Measurements from ENCODE around the gene LILRB5. TPM values are rescaled to one million over a fixed set of nuclear protein-coding genes. Genes with fewer than 3 reads are reported as not detected.
A peak's percentile ranks its signal among the peaks of the same experiment; 100 is the strongest.
"Not testable (repeated sequence)": the region's sequence is repeated elsewhere in the genome, so short reads cannot be mapped to it uniquely, and the experiment has no call there.

LILRB5 gene
- total RNA-seq, 1 experiment from 2014 or later = not detected

DNA sequence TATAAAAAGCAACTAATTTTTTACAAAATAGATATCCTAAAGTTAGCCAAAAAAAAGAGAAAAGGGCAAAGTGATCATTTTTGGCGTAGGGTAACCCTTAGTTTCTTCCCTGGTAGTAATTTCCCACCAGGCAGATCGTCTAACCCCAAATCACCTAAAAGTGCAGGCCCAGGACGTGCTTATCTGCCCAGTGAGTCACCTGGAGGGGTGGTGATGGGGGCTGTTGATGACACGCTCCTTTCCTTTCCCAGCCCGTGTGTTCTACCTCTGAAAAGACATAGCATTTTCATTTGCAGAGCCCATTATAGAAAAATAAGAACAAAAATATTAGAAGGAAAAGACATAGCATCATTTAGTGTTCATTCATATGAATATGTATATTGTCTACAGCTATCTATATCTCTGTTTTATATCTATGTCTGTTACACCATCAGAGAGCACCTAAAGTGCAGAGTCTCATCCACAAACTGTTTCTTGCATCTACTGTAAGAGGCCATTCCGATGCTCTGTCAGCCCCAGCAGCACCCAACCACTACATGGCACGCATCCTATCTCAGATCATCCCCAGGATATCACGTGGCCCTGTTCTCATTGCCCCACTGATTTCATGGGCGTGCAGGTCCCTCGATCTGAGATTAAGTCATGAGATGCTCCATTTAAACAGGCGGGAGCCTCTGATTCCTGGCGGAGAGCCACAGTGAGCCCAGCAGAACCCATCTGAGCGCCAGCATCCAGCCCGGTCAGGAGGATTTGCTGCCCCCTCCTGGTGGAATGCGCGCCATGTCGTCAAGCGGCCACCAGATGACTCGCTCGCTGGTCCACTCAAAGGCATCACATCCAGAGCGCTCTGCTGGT lies 25.8 kb downstream of the LILRB5 start:
- intact Hi-C loops (cut with micrococcal nuclease) = loop anchor here (1.0 to 10.0 kb wide), 3 partner anchors 41 to 427 kb away; no protein-coding TSS in a partner anchor
- TF ChIP-seq, protein P1, sequence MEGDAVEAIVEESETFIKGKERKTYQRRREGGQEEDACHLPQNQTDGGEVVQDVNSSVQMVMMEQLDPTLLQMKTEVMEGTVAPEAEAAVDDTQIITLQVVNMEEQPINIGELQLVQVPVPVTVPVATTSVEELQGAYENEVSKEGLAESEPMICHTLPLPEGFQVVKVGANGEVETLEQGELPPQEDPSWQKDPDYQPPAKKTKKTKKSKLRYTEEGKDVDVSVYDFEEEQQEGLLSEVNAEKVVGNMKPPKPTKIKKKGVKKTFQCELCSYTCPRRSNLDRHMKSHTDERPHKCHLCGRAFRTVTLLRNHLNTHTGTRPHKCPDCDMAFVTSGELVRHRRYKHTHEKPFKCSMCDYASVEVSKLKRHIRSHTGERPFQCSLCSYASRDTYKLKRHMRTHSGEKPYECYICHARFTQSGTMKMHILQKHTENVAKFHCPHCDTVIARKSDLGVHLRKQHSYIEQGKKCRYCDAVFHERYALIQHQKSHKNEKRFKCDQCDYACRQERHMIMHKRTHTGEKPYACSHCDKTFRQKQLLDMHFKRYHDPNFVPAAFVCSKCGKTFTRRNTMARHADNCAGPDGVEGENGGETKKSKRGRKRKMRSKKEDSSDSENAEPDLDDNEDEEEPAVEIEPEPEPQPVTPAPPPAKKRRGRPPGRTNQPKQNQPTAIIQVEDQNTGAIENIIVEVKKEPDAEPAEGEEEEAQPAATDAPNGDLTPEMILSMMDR (conservative IDR thresholded peaks at IDR 0.05; ENCODE audit: low read depth, low read length) = peak; percentile 99
- TF ChIP-seq EZH2 (IDR thresholded peaks at IDR 0.05; ENCODE audit: low read length, unreplicated experiment) (no peak), EZH2phosphoT487 (IDR thresholded peaks at IDR 0.05; ENCODE audit: borderline replicate concordance, low read length) (no peak)
- Histone ChIP-seq H2AFZ (ENCODE audit: low read length) (no peak overlapping the region), H3K4me3 (ENCODE audit: low read length) (no peak overlapping the region), H3K9me2 (replicated peaks; ENCODE audit: low read length) (no peaks in the 10 kb centered on the region), H3K79me2 (ENCODE audit: low read length) (no peaks in the 10 kb centered on the region), H3K4me1 (ENCODE audit: insufficient read depth, low read length) (peaks cover 8% of the 10 kb centered on the region), H3K9me3 (ENCODE audit: low read length) (no peaks in the 10 kb centered on the region), H3K36me3 (ENCODE audit: low read depth, low read length) (no peaks in the 10 kb centered on the region), H3F3A (ENCODE audit: low read length, unreplicated experiment) (no peaks in the 10 kb centered on the region), H3K27me3 (ENCODE audit: low read length) (peaks cover 10% of the 10 kb centered on the region; the same call in 1 of the 2 replicates), H4K20me1 (ENCODE audit: low read length) (no peaks in the 10 kb centered on the region), H3K27ac (ENCODE audit: low read length) (no peak overlapping the region), H3K9ac (ENCODE audit: low read length) (no peak overlapping the region), H3K4me2 (ENCODE audit: low read length) (no peak overlapping the region)
- ATAC-seq (peak; percentile 98), DNase-seq (peak; percentile 93)
- CTCF ChIA-PET = interaction anchor here (0.6 kb wide), 1 partner anchor 223 kb away, joined by 3 read pairs; no protein-coding TSS in a partner anchor
- no TSS peak for BruUV-seq (replicated peaks)
- POLR2A ChIA-PET (ENCODE audit: unreplicated experiment) = interaction anchor here (0.7 kb wide), 1 partner anchor 40 kb away, joined by 4 read pairs; the partner anchor contains the start of gene TSEN34

DNA sequence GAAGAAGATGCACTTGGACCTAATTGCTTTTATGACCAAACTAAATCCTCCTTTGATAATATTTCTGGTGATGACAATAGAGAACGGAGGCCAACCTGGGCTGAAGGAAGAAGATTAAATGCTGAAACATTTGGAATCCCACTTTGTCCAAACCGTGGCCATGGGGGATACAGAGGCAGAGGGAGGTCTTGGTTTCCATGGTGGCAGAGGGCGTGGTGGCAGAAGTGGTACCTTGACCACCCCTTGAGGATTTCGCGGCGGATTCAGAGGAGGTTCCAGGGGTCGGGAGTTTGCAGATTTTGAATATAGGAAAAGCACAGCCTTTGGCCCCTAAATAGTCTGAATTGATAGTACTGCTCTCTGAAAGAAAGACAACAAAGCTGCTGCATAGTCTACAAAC lies 27.0 kb downstream of the LILRB5 start:
- Histone ChIP-seq H3K9ac (ENCODE audit: low read length) (no peak overlapping the region), H4K20me1 (ENCODE audit: low read length) (no peaks in the 10 kb centered on the region), H3K36me3 (ENCODE audit: low read depth, low read length) (no peaks in the 10 kb centered on the region), H3K27me3 (ENCODE audit: low read length) (peaks cover 6% of the 10 kb centered on the region; the same call in 1 of the 2 replicates), H3K4me2 (ENCODE audit: low read length) (no peak overlapping the region), H2AFZ (ENCODE audit: low read length) (no peak overlapping the region), H3K9me2 (replicated peaks; ENCODE audit: low read length) (no peaks in the 10 kb centered on the region), H3K9me3 (ENCODE audit: low read length) (no peaks in the 10 kb centered on the region), H3F3A (ENCODE audit: low read length, unreplicated experiment) (no peaks in the 10 kb centered on the region), H3K4me3 (ENCODE audit: low read length) (no peak overlapping the region), H3K4me1 (ENCODE audit: insufficient read depth, low read length) (peaks cover 8% of the 10 kb centered on the region), H3K79me2 (ENCODE audit: low read length) (no peaks in the 10 kb centered on the region), H3K27ac (ENCODE audit: low read length) (no peak overlapping the region)
- CTCF ChIA-PET = no interaction called here
- POLR2A ChIA-PET (ENCODE audit: unreplicated experiment) = no interaction called here
- BruUV-seq (replicated peaks) = no TSS peak
- intact Hi-C loops (cut with micrococcal nuclease) = loop anchor here (10.0 kb wide), 1 partner anchor 425 kb away; no protein-coding TSS in a partner anchor
- DNase-seq (no peak), ATAC-seq (no peak)
- TF ChIP-seq, protein P1 (conservative IDR thresholded peaks at IDR 0.05; ENCODE audit: low read depth, low read length) = no peak
- TF ChIP-seq EZH2phosphoT487 (IDR thresholded peaks at IDR 0.05; ENCODE audit: borderline replicate concordance, low read length) (no peak), EZH2 (IDR thresholded peaks at IDR 0.05; ENCODE audit: low read length, unreplicated experiment) (no peak)

- Histone ChIP-seq H4K20me1 (ENCODE audit: low read length) (no peaks in the 10 kb centered on the region), H3K36me3 (ENCODE audit: low read depth, low read length) (no peaks in the 10 kb centered on the region), H3K27ac (ENCODE audit: low read length) (no peak overlapping the region), H3K9ac (ENCODE audit: low read length) (no peak overlapping the region), H3K9me2 (replicated peaks; ENCODE audit: low read length) (no peaks in the 10 kb centered on the region), H3K4me1 (ENCODE audit: insufficient read depth, low read length) (peaks cover 8% of the 10 kb centered on the region), H3K9me3 (ENCODE audit: low read length) (no peaks in the 10 kb centered on the region), H3K4me2 (ENCODE audit: low read length) (no peak overlapping the region), H3K79me2 (ENCODE audit: low read length) (no peaks in the 10 kb centered on the region), H3K27me3 (ENCODE audit: low read length) (peaks cover 6% of the 10 kb centered on the region; the same call in 1 of the 2 replicates), H3F3A (ENCODE audit: low read length, unreplicated experiment) (no peaks in the 10 kb centered on the region), H2AFZ (ENCODE audit: low read length) (no peak overlapping the region), H3K4me3 (ENCODE audit: low read length) (no peak overlapping the region)
- no peak for DNase-seq
- TF ChIP-seq, protein P1 (conservative IDR thresholded peaks at IDR 0.05; ENCODE audit: low read depth, low read length) = no peak
- TF ChIP-seq EZH2 (IDR thresholded peaks at IDR 0.05; ENCODE audit: low read length, unreplicated experiment) = no peak
- CTCF ChIA-PET = no interaction called here
- intact Hi-C loops (cut with micrococcal nuclease) = no loop called here
- no peak for ATAC-seq
- POLR2A ChIA-PET (ENCODE audit: unreplicated experiment) = no interaction called here
- no TSS peak for BruUV-seq (replicated peaks)
Measured at GRCh38 chr19:54229146-54229545, 27.9 kb downstream of the LILRB5 start.

GRCh38 chr19:54224619-54225018 lies 32.5 kb downstream of the LILRB5 start:
- H4K20me1 ChIP-seq (ENCODE audit: low read length); H3K9me3 ChIP-seq (ENCODE audit: low read length); H3K79me2 ChIP-seq (ENCODE audit: low read length); H3K4me1 ChIP-seq (ENCODE audit: insufficient read depth, low read length); ATAC-seq; H3K9me2 ChIP-seq (replicated peaks; ENCODE audit: low read length); H3F3A ChIP-seq (ENCODE audit: low read length, unreplicated experiment); DNase-seq; H3K4me2 ChIP-seq (ENCODE audit: low read length); POLR2A ChIA-PET (ENCODE audit: unreplicated experiment); BruUV-seq (replicated peaks); H2AFZ ChIP-seq (ENCODE audit: low read length); CTCF ChIA-PET; H3K9ac ChIP-seq (ENCODE audit: low read length); H3K4me3 ChIP-seq (ENCODE audit: low read length); H3K27ac ChIP-seq (ENCODE audit: low read length); intact Hi-C loops (cut with micrococcal nuclease); H3K36me3 ChIP-seq (ENCODE audit: low read depth, low read length): not testable (repeated sequence)
- peaks cover 20% of the 10 kb centered on the region; the same call in 1 of the 2 replicates for H3K27me3 ChIP-seq (ENCODE audit: low read length)
